HCEC 1CT (cell line): ENCODE data around the gene MTM1.

Experiments used
- DNase-seq: peaks from one replicate; pipeline ENCODE4 v3.0.0-alpha.2; 2017

The MTM1 gene

DNA sequence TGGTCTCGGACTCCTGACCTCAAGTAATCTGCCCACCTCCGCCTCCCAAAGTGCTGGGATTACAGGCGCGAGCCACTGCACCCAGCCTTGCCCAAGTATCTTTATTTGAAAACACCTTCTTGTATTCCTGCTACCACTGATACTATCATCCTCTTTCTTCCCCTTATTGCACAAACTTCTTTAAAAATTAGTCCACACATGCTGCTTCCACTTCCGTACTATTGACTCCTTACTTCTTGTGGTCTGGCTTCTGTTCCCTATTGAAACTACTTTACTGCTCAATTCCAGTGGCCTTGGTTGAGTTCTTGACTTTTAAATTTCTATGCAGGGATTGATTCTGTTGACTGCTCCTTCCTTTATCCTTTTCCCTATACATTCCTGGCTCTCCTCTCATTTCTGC, 38.8 kb downstream of the MTM1 start:
- DNase-seq = no peak

DNA sequence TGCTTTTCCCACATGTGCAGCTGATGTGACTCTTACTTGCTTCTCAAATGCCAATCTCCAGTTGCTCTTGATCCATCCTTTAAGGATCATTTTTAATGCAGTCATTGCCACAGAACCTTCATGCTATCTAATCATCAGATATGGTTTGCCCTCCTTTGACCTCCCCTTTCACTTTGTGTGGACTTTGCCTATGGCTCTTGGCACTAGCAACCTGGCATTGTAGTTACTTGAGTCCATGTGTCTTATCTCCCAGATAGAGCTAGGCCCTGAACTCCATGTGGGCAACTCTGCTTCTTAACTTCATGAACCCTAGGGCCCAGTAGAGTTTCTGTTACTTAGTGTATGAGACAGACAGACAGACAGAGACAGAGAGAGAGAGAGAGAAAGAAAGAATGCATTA, 41.6 kb downstream of the MTM1 start:
- DNase-seq = no peak

GRCh38 chrX:150610446-150610845, 42.0 kb downstream of the MTM1 start:
- DNase-seq = no peak

GRCh38 chrX:150615356-150615755, 46.9 kb downstream of the MTM1 start:
- no peak for DNase-seq

GRCh38 chrX:150616179-150616862, 47.9 kb downstream of the MTM1 start:
- no peak for DNase-seq

- no peak for DNase-seq
Observed at GRCh38 chrX:150616863-150617198, 48.4 kb downstream of the MTM1 start.

- DNase-seq = no peak
Observed at GRCh38 chrX:150621652-150622051, 53.2 kb downstream of the MTM1 start.

DNA sequence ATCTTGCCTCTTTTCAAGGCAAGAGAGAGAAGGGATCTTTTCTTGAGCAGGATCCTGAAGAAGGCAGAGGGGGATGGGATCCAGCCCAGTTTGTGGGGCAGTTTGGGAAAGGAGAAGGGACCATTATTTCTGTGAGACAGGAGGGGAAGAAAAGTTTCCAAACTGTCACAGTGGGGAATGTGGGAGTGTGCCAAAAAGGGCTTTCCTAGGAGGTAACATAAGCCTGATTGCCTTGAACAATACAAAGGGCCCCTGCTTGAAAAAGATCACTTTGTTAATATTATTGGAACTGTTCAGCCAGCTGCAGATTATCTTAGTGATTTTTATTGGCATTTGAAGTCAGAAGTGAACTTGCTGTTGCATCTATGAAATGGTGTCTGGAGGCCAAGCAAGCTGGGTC, 55.2 kb downstream of the MTM1 start:
- no peak for DNase-seq

DNA sequence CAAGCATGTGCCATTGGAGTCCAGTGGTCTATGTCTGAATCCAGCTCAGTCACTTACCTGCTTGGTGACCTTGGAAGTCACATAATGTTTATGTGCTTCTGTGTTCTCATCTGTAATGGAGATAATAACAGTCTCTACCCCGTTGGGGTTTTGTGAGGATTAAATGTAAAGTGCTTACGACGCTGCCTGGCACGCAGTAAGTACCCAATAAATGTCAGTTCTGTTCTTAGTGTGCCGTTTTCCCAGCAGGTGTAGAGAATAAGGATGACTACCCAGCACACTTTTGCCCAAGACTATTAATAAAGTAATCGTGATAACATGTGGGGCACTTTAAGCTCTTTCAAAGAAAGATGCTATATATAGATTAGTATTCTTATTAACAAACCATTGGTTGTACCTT, 56.7 kb downstream of the MTM1 start:
- DNase-seq = no peak

GRCh38 chrX:150625875-150626274, 57.5 kb downstream of the MTM1 start:
- DNase-seq = no peak

GRCh38 chrX:150627957-150628356, 59.5 kb downstream of the MTM1 start:
- no peak for DNase-seq

- DNase-seq = peak; percentile 66
Observed at GRCh38 chrX:150635952-150636351, 67.5 kb downstream of the MTM1 start.

DNA sequence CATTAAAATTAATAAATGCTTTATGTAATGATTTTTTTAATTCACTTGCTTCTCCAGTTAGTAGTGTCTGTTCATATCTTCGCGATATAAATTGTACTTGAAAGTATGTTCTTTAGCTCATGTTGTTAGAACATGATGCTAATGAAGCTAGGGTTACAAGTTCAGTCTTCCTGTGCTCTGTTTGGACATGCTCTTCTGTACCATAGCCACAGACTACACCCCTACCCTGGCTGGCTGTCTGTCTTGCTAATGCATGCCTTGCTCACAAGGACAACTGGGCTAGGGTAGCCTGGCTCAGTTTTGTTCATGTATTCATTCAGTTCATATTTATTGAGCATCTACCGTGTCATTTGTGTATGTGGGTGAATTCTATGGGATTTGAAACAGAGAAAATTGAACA, 74.0 kb downstream of the MTM1 start:
- DNase-seq = no peak

GRCh38 chrX:150643271-150643670, 74.8 kb downstream of the MTM1 start:
- DNase-seq = peak; percentile 5

DNA sequence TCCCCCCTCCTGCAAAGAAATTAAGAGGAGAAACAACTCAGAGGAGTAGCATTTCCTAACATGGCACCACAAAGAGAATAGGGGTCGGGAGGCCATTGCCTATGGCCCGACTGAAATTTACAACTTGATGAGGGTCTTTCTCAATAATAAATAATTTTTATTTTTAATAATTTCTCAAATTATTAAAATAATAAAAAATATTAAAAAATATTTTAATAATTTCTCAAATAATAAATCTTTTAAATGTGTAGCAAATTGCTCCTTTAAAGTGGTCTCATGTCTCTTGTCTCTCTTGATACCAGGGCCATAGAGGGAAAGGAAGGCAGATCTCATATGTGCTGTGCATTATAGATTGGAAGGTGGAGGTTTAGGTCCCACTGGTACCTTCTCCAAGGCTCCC, 75.5 kb downstream of the MTM1 start:
- no peak for DNase-seq

DNA sequence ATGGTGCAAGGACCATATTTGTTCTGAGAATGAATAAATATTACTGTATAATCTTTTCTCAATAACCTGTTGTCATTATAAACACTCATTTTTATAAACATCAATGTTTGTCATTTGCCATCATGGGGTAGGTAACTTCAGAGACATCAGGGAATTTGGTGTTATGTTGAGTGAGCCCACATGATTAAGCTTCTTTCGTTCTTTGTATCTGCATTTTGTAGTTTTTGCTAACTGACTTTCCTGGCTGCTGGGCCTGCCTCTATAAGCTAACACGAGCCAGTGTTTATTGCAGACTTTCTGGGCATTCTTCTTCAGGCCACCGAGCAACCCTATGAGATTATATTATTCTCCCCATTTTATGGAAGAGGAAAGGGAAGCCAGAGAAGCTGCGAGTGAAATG, 76.0 kb downstream of the MTM1 start:
- no peak for DNase-seq

DNA sequence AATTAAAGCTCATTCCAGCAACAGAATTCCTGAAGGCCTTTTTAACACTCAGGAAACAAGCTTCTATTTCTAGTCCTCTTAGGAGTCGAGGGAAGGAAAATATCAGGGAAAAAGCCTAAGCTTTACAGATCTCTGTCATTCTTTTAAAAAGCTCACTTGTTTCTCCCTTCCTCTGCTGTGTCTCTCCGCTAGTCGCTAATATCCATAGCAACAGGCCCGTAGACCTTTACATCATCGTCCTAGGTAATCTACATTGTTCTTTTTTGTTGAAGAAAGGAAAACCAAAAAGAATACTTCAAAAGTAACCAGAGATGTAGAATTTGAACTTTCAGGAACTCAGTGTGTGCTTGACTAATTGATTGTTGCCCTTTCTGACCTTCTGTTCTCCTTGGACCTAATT, 78.9 kb downstream of the MTM1 start:
- DNase-seq = no peak

DNA sequence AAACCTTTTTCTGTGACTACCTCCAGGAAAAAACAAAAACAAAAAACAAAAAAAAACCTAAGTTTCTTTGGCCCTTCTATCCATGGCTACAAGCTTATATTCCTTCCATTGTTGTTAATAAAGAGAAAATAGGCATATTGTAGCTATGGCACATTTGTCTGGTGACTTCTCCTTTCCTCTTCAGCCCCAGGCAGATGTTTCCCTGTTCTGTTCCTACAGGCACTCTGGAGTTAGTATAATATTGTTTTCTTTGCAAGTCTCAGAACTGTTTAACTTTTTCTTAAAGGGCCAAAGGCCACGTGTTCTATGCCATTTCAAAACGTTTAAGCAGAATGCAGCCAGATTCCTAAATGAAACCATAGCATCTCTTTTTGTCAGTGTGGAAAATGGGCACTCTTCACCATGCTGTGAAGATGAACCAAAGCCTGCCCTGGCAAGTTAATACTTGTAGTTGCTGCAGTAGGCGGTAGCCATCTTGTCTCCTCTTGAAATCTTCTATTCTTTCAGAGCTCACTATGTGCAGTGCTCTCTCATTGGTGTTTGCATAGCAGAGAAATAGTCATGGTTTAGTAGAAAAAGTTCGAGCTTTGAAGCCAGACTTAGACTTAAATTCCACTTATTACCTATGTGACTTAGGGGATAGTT, 80.0 kb downstream of the MTM1 start:
- no peak for DNase-seq

DNA sequence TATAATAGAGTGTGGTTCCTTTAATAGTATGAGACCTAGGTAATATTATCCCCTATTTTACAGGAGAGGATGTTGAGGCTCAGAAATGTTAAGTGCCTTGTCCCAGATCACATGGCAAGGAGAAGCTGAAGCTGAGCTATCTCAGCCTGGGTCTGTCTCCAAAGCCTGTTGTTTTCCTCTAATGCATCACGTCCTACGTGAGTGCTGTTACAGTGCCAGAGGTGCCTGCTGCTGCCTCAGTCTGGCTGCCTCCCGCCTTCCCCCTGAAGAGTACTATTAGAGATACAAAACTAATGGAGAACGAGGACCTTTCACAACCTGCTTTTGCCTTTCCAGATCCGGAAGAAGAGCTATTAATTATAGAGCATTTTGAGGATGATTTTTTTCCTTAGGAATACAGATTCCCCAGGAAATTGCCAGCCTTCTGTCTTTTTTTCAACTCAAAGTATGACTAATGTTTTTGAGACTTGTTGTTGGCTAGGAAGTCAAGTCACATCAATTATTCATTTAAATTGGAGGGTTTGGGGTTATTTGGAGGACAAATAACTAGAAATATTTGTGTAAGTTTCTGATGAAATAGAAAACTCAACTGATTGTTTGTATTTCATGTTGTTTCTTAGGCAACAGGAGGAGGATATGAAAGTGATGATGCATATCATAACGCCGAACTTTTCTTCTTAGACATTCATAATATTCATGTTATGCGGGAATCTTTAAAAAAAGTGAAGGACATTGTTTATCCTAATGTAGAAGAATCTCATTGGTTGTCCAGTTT, 80.9 kb downstream of the MTM1 start:
- DNase-seq = peak; percentile 55

GRCh38 chrX:150651906-150652305, 83.5 kb downstream of the MTM1 start:
- no peak for DNase-seq

DNA sequence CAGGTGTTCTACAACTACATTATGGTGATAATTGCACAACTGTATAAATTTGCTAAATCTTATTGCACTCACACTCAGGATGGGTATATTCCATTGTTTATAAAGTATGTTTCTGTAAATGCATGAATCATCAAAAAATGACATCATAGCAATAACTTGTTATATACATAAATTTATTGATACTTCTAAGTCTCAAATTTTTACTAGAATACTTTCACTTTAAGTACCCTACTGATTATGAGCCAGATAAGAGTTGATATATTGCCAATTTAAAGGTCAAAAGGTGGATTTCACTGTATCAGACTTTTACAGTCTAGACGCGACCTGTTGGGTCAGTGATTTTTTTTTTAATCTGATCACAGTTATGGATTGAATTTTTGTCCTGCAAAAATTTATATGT, 87.4 kb downstream of the MTM1 start:
- peak; percentile 3 for DNase-seq

GRCh38 chrX:150663073-150663472, 94.7 kb downstream of the MTM1 start:
- DNase-seq = no peak

- no peak for DNase-seq
Observed at GRCh38 chrX:150664290-150664689, 95.9 kb downstream of the MTM1 start.

DNA sequence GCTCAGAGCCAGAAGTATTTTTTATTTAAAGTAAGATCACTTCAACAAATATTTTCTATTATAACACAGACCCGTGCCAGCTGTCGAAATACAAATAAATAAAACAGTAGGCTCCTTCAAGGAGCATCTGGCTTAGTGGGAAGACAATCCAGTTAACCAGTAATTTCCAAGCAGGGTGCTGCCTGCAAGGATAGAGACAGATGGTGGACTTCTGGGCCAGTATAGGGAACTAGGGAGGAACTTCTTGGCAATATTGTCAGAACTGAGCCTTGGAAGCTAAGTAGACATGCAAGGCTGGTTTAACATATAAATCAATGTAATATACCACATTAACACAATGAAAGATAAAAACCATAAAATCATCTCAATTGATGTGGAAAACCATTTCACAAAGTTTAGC, 107.8 kb downstream of the MTM1 start:
- DNase-seq = no peak
